Glutamatergic neuron (in vitro differentiated cells): ENCODE data around the gene TXNDC15. TPM values are rescaled to one million over a fixed set of nuclear protein-coding genes. Genes with fewer than 3 reads are reported as not detected.

ENCODE experiments used
- DNase-seq: peaks from one replicate; pipeline ENCODE4 v3.0.0; 2022
- H3K27ac Mint-ChIP-seq: one replicate; pipeline ENCODE4 v1.8.0; 2020; ENCODE audit warnings: mild to moderate bottlenecking, mixed read lengths, inconsistent platforms; ENCODE audit not compliant: unreplicated experiment
- H3K27me3 Mint-ChIP-seq: one replicate; pipeline ENCODE4 v1.8.0; 2020; ENCODE audit warnings: mild to moderate bottlenecking, moderate library complexity, mixed read lengths, inconsistent platforms; ENCODE audit not compliant: unreplicated experiment
- H3K36me3 Mint-ChIP-seq: one replicate; pipeline ENCODE4 v1.8.0; 2020; ENCODE audit warnings: mild to moderate bottlenecking, mixed read lengths, inconsistent platforms; ENCODE audit not compliant: unreplicated experiment
- H3K4me1 Mint-ChIP-seq: one replicate; pipeline ENCODE4 v1.8.0; 2020; ENCODE audit warnings: mild to moderate bottlenecking, low read depth, mixed read lengths, inconsistent platforms; ENCODE audit not compliant: unreplicated experiment
- H3K4me3 Mint-ChIP-seq: one replicate; pipeline ENCODE4 v1.8.0; 2020; ENCODE audit warnings: mild to moderate bottlenecking, mixed read lengths, inconsistent platforms; ENCODE audit not compliant: unreplicated experiment
- H3K9me3 Mint-ChIP-seq: one replicate; pipeline ENCODE4 v1.8.0; 2020; ENCODE audit warnings: mild to moderate bottlenecking, moderate library complexity, mixed read lengths, inconsistent platforms; ENCODE audit not compliant: unreplicated experiment
- CTCF ChIP-seq: fragments of 200-600 bp; sonication (generic); IDR thresholded peaks from one replicate; pipeline ENCODE4 v1.5.0; 2021; ENCODE audit not compliant: partially characterized antibody, unreplicated experiment
- total RNA-seq: library from RNA; stranded (reverse); fragmentation: NEBNext Ultra II Directional; extraction: Animal tissue kit (Norgen Biotek cat#: 25700); gene quantifications from one replicate; pipeline ENCODE4 v1.2.1, GENCODE V29; 2021; ENCODE audit not compliant: unreplicated experiment

The TXNDC15 gene
- total RNA-seq, 1 donor from 2014 or later: 57.5 TPM

GRCh38 chr5:134891473-134891872 lies 17.3 kb downstream of the TXNDC15 start:
- no peaks in the 10 kb centered on the region for H3K4me1 Mint-ChIP-seq
- H3K27ac Mint-ChIP-seq: no peak overlapping the region
- H3K4me3 Mint-ChIP-seq: no peak overlapping the region
- H3K9me3 Mint-ChIP-seq: no peaks in the 10 kb centered on the region
- no peak for TF ChIP-seq CTCF
- peaks cover 12% of the 10 kb centered on the region for H3K36me3 Mint-ChIP-seq
- DNase-seq: no peak
- no peaks in the 10 kb centered on the region for H3K27me3 Mint-ChIP-seq

GRCh38 chr5:134892282-134892681 lies 18.1 kb downstream of the TXNDC15 start:
- H3K27me3 Mint-ChIP-seq: no peaks in the 10 kb centered on the region
- no peaks in the 10 kb centered on the region for H3K4me1 Mint-ChIP-seq
- peaks cover 12% of the 10 kb centered on the region for H3K36me3 Mint-ChIP-seq
- H3K9me3 Mint-ChIP-seq: no peaks in the 10 kb centered on the region
- no peak for TF ChIP-seq CTCF
- H3K4me3 Mint-ChIP-seq: no peak overlapping the region
- no peak overlapping the region for H3K27ac Mint-ChIP-seq
- no peak for DNase-seq

GRCh38 chr5:134892926-134893325 lies 18.8 kb downstream of the TXNDC15 start:
- Mint-ChIP-seq H3K36me3 (peaks cover 12% of the 10 kb centered on the region), H3K27ac (no peak overlapping the region)
- no peak for TF ChIP-seq CTCF

GRCh38 chr5:134893748-134894505 lies 19.8 kb downstream of the TXNDC15 start:
- no peaks in the 10 kb centered on the region for H3K27me3 Mint-ChIP-seq
- no peak for TF ChIP-seq CTCF
- no peak for DNase-seq

More at GRCh38 chr5:134892926-134893325, 18.8 kb downstream of the TXNDC15 start:
- no peaks in the 10 kb centered on the region for H3K9me3 Mint-ChIP-seq
- no peaks in the 10 kb centered on the region for H3K27me3 Mint-ChIP-seq
- H3K4me3 Mint-ChIP-seq: no peak overlapping the region
- no peaks in the 10 kb centered on the region for H3K4me1 Mint-ChIP-seq
- DNase-seq: no peak

GRCh38 chr5:134902071-134902801 lies 28.1 kb downstream of the TXNDC15 start:
- H3K4me1 Mint-ChIP-seq: peaks cover 5% of the 10 kb centered on the region
- H3K27me3 Mint-ChIP-seq: peaks cover 8% of the 10 kb centered on the region
- no peak for TF ChIP-seq CTCF
- peaks cover 7% of the 10 kb centered on the region for H3K9me3 Mint-ChIP-seq
- no peaks in the 10 kb centered on the region for H3K36me3 Mint-ChIP-seq
- peak overlapping the region; percentile 15 for H3K27ac Mint-ChIP-seq
- DNase-seq: no peak
- H3K4me3 Mint-ChIP-seq: no peak overlapping the region

More at GRCh38 chr5:134893748-134894505, 19.8 kb downstream of the TXNDC15 start:
- no peak overlapping the region for H3K4me3 Mint-ChIP-seq
- no peaks in the 10 kb centered on the region for H3K9me3 Mint-ChIP-seq
- H3K36me3 Mint-ChIP-seq: peaks cover 12% of the 10 kb centered on the region
- no peak overlapping the region for H3K27ac Mint-ChIP-seq
- no peaks in the 10 kb centered on the region for H3K4me1 Mint-ChIP-seq
